ENCODE measurements around the gene NELL2. TPM values are rescaled to one million over a fixed set of nuclear protein-coding genes. Genes with fewer than 3 reads are reported as not detected.
"Not testable (repeated sequence)": the region's sequence is repeated elsewhere in the genome, so short reads cannot be mapped to it uniquely, and the experiment has no call there.

Gene NELL2
- total RNA-seq, 2 donors from 2014 or later: 5.8 to 7.2 TPM

- Histone ChIP-seq H3K4me3 (no peak overlapping the region), H3K27me3 (replicated peaks; ENCODE audit: insufficient read depth) (no peaks in the 10 kb centered on the region), H3K4me1 (replicated peaks) (no peaks in the 10 kb centered on the region), H3K9me3 (no peaks in the 10 kb centered on the region), H3K27ac (no peak overlapping the region), H3K36me3 (no peaks in the 10 kb centered on the region)
- intact Hi-C loops (cut with DNase I): no loop called here
- whole genome bisulfite sequencing: 71% methylated on average over 1 of the region's 1 CpG
- TF ChIP-seq POLR2A (IDR thresholded peaks at IDR 0.05) (no peak), POLR2AphosphoS5 (IDR thresholded peaks at IDR 0.05) (no peak), CTCF (IDR thresholded peaks at IDR 0.05) (no peak)
- no peak for DNase-seq (ENCODE audit: low spot score)
Measured at GRCh38 chr12:44829045-44829444, 47.1 kb downstream of the NELL2 start.

GRCh38 chr12:44827832-44828438 lies 48.2 kb downstream of the NELL2 start:
- intact Hi-C loops (cut with DNase I): no loop called here
- no peaks in the 10 kb centered on the region for H3K36me3 ChIP-seq
- WGBS: 82% methylated on average over 3 of the region's 3 CpGs

GRCh38 chr12:44821702-44822101 lies 54.4 kb downstream of the NELL2 start:
- intact Hi-C loops (cut with DNase I); H3K27me3 ChIP-seq (replicated peaks; ENCODE audit: insufficient read depth); H3K4me3 ChIP-seq; H3K9me3 ChIP-seq; H3K36me3 ChIP-seq; H3K27ac ChIP-seq; DNase-seq (ENCODE audit: low spot score); H3K4me1 ChIP-seq (replicated peaks): not testable (repeated sequence)
- 97% methylated on average over 8 of the region's 8 CpGs for WGBS

More at GRCh38 chr12:44827832-44828438, 48.2 kb downstream of the NELL2 start:
- Histone ChIP-seq H3K9me3 (no peaks in the 10 kb centered on the region), H3K4me3 (no peak overlapping the region), H3K27ac (no peak overlapping the region), H3K27me3 (replicated peaks; ENCODE audit: insufficient read depth) (no peaks in the 10 kb centered on the region), H3K4me1 (replicated peaks) (no peaks in the 10 kb centered on the region)
- no peak for TF ChIP-seq CTCF (IDR thresholded peaks at IDR 0.05)
- no peak for TF ChIP-seq POLR2A (IDR thresholded peaks at IDR 0.05)
- no peak for TF ChIP-seq POLR2AphosphoS5 (IDR thresholded peaks at IDR 0.05)
- no peak for DNase-seq (ENCODE audit: low spot score)

- no peak overlapping the region for H3K27ac ChIP-seq
- H3K27me3 ChIP-seq (replicated peaks; ENCODE audit: insufficient read depth): no peaks in the 10 kb centered on the region
- TF ChIP-seq POLR2AphosphoS5 (IDR thresholded peaks at IDR 0.05) (no peak), POLR2A (IDR thresholded peaks at IDR 0.05) (no peak), CTCF (IDR thresholded peaks at IDR 0.05) (no peak)
- WGBS: 82% methylated on average over 4 of the region's 4 CpGs
- no peak for DNase-seq (ENCODE audit: low spot score)
- no peaks in the 10 kb centered on the region for H3K4me1 ChIP-seq (replicated peaks)
- no peak overlapping the region for H3K4me3 ChIP-seq
- no peaks in the 10 kb centered on the region for H3K9me3 ChIP-seq
- H3K36me3 ChIP-seq: no peaks in the 10 kb centered on the region
- intact Hi-C loops (cut with DNase I): no loop called here
Measured at GRCh38 chr12:44819884-44820283, 56.2 kb downstream of the NELL2 start.

- intact Hi-C loops (cut with DNase I): no loop called here
- Histone ChIP-seq H3K9me3 (no peaks in the 10 kb centered on the region), H3K27ac (no peak overlapping the region), H3K4me1 (replicated peaks) (no peaks in the 10 kb centered on the region), H3K27me3 (replicated peaks; ENCODE audit: insufficient read depth) (no peaks in the 10 kb centered on the region), H3K4me3 (no peak overlapping the region), H3K36me3 (no peaks in the 10 kb centered on the region)
- 99% methylated on average over 3 of the region's 3 CpGs for WGBS
- no peak for DNase-seq (ENCODE audit: low spot score)
- no peak for TF ChIP-seq POLR2AphosphoS5 (IDR thresholded peaks at IDR 0.05)
- TF ChIP-seq CTCF (IDR thresholded peaks at IDR 0.05): no peak
- no peak for TF ChIP-seq POLR2A (IDR thresholded peaks at IDR 0.05)
Measured at GRCh38 chr12:44817687-44818086, 58.4 kb downstream of the NELL2 start.
